Measurements from ENCODE around the gene ACE. TPM values are rescaled to one million over a fixed set of nuclear protein-coding genes. Genes with fewer than 3 reads are reported as not detected.
"Not testable (repeated sequence)": the region's sequence is repeated elsewhere in the genome, so short reads cannot be mapped to it uniquely, and the experiment has no call there.

ACE gene
- polyA plus RNA-seq, 3 donors, result 12.7 to 15.1 (median 12.7) TPM

DNA sequence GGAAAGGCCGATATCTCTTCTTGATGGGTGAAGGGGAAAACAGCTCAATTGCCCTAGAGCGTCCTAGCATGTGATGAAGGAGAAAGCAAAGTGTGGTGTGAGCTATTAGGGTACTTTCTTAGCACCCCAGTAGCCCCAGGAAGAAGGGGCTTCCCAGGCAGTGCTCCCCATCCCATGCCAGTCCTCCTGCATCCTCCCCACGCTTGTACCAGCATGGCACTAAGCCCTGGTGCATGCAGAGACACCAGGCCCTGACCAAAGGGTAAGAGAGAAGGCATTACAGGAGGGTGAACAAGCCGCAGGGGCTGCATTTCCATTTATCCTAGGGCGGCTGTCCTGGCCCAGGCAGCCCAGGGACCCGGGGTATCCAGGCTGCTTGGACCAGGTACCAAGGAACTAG, 33.8 kb upstream of the ACE start:
- no peak for DNase-seq (ENCODE audit: low read depth in 3 of 3, low spot score in 2 of 3)

DNA sequence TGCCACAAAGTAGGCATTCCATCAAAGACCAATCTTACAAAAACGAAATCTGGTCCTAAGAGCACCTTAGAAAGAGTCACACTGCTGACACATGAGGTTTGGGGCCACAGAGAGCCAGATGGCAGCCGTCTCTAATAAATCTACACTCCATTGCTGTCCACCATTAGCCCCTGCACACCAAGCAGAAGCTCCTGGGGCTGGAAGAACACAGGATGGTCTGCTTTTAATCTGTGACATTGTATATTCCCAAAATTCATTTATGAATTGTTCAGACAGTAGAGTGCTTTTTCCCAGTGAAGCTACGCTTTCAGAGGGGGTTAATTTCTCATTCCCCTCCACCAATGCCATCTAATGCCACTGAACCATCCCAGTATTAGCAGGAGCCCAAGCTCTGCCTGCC, 32.4 kb upstream of the ACE start:
- no peak for DNase-seq (ENCODE audit: low read depth in 3 of 3, low spot score in 2 of 3)

- no peak for DNase-seq (ENCODE audit: low read depth in 3 of 3, low spot score in 2 of 3)
These were observed 31.8 kb upstream of the ACE start for GRCh38 chr17:63445065-63445464.

GRCh38 chr17:63445571-63445953, 31.3 kb upstream of the ACE start:
- no peak for DNase-seq (ENCODE audit: low read depth in 3 of 3, low spot score in 2 of 3)

GRCh38 chr17:63445954-63446752, 30.7 kb upstream of the ACE start, which contains the start of gene CYB561:
TSS of gene CYB561 (minus strand) at chr17:63446306. CDS start at chr17:63437547, 8,759 bp downstream.
- DNase-seq (ENCODE audit: low read depth in 3 of 3, low spot score in 2 of 3), result no peak

DNA sequence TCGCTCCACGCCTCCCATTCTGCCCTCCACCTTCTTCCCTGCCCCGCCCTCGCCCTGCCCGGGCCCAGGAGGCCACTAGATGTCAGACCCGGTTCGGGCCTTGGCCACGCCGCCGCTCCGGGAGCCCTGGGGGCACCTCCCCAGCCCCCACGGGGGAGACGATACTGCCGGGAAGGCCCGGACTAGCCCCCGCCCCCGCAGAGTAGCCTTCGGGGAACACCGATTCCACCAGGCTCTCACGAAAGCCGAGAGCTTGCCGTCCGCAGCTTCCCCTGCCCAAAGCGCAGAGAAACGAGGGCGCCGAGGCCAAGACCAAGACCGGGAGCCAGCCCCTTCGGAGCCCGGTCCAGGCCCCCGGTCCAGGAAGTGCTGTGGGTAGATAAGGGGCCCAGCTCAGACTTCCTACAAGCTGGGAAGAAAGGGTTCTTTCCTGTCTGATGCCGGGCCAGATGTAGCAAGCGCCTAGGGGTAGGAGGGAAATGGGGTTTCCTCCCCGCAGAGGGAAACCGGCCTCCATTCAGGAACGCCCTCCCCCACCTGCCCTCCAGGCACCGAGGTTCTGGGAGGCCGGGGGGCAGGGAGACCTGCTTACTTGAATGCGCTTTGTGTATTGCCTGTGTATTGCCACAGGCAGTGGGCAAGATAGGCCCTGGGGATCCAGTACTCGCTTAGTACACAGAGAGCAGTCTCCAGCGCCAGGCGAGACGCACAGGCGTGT, 29.9 kb upstream of the ACE start:
- no peak for DNase-seq (ENCODE audit: low read depth in 3 of 3, low spot score in 2 of 3)

DNA sequence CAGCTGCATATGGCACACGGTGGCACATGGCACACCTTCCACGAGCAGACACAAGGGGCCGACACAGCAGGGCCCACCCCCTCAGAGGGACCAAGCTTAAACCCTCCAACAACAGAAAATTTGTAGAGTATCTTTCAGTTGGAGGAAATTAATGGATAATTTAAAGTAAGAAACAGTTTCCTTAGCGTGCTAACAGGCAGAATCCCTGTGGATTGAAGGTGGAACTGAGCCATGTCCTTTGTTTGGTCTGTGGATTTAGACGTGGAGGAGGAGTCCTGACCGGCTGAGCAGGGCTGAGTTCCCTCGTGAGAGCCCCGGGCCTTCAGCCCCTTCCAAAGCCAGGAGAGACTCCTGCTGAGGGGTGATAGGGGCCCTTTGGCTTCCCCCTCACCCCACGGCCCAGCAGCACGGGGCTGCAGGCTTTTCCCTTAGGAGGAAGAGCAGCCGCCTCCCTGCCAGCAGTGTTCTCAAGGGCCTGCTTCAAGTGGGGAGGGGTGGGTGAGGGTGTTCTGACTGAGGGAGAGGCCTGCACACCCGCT, 29.3 kb upstream of the ACE start:
- DNase-seq (ENCODE audit: low read depth in 3 of 3, low spot score in 2 of 3), result no peak

DNA sequence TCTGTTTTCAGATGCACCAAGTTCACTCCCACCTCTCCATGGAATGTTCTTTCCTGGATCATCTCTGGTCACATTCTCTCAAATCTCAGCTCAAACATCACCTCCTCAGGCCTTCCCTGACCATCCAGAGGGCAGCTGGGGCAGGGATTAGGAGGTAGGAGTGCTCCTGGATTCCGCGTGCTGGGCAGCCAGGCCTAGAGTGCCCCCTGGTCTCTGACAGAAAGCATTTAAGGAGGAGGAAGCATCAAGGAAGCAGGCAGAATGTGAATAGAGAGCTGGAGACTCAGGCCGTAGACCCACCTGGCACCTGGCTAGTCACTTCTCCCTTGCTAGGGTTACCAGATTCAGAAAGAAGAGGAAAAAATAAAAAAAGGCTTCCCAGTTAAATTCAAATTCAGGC, 28.2 kb upstream of the ACE start:
- no peak for DNase-seq (ENCODE audit: low read depth in 3 of 3, low spot score in 2 of 3)

- DNase-seq (ENCODE audit: low read depth in 3 of 3, low spot score in 2 of 3), result no peak
These were observed 26.3 kb upstream of the ACE start for GRCh38 chr17:63450551-63450950.

DNA sequence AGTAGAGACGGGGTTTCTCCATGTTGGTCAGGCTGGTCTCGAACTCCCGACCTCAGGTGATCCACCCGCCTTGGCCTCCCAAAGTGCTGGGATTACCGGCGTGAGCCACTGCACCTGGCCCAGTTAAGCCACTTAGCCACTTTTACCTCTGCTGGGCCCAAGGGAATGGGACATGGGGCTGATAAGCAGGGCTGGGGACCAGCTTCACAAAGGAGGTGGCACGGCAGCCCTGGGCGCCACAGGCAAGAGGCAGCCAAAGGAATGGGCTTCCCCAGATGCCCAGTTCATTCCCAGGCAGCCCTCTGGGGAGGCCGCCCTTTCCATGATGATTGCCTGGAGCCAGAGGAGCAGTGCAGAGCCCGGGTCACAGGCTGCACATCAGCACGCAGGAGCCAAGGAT, 25.7 kb upstream of the ACE start:
- DNase-seq (ENCODE audit: low read depth in 3 of 3, low spot score in 2 of 3), result no peak

DNA sequence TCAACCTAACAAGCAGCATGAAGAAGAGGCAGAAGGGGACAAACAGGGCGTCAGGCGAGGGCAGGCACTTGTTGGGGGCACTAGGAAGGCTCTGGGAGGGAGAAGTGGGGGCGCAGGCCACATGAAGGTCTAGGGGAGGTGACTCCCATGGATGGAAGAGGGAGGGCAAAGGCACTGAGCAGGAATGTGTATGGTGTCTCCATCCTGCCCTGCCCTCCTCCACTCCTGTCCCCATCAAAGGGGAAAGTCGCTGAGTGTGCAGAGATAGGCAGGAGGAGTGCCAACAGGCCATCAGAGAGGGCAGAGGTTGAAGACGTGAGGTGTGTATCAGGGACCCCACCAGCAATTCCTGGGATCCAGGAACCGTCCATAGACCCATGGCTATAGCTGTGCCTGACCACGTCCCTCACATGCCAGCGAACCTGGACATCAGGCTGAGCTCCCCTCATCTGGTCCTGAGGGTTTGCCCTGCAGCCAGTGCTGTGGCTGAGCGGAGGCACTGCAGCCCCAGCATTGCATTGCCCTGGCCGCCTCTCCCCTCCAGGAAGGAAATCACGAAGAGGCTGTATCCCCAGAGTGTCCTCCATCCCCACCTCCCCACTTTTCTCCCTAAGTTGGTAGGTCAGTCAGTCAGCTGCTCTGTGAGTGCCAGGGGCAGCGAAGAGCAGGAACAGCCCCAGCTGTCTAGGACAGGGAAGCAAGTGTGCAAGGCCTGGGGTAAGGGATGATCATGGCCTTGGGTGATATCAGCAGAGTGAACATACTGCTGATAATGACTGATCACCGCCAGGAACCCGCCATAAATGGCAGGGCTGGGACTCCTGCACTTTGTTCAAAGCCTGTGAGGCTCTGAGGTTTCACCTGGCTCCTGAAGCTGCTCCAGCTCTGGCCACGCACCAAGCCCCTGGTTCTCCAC, 24.6 kb upstream of the ACE start:
- DNase-seq (ENCODE audit: low read depth in 3 of 3, low spot score in 2 of 3), result no peak

GRCh38 chr17:63452962-63453551, 23.8 kb upstream of the ACE start:
- DNase-seq (ENCODE audit: low read depth in 3 of 3, low spot score in 2 of 3), result no peak

GRCh38 chr17:63454357-63454756, 22.5 kb upstream of the ACE start:
- DNase-seq (ENCODE audit: low read depth in 3 of 3, low spot score in 2 of 3), result not testable (repeated sequence)

- DNase-seq (ENCODE audit: low read depth in 3 of 3, low spot score in 2 of 3), result no peak
These were observed 21.9 kb upstream of the ACE start for GRCh38 chr17:63454915-63455314.

DNA sequence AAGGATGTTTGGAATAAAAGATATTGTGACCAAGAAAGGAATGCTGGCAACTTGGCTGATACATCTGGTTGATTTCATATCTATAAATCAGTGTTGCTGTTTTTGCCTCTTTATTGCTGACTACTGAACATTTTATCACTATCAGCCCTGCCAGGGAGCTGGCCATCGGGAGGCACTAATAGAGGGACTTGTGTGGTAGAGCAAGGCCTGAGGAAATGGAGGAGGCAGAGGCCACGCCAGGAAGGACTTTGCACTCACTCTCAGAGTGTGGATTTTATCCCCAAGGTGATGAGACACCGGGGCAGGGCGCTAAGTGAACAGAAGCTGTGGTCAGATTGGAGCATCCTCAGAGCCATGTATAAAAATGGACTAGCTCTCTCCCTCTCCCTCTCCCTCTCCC, 21.4 kb upstream of the ACE start:
- no peak for DNase-seq (ENCODE audit: low read depth in 3 of 3, low spot score in 2 of 3)

DNA sequence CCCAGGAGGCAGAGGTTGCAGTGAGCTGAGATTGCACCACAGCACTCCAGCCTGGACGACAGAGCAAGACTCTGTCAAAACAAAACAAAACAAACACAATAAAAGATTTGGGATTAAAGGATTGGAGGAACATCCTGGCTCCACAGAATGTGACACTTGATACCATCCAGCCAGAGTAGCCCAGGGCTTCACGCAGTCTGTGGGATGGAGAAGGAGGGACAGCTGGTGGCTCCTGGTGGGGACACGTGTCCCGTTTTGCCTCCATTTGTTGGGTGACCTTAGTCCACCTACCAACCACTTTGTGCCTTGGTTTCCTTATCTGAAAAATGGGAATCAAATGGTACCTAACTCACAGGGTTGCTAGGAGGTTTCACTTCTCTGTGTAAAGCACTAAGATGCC, 18.4 kb upstream of the ACE start:
- DNase-seq (ENCODE audit: low read depth in 3 of 3, low spot score in 2 of 3), result no peak

DNA sequence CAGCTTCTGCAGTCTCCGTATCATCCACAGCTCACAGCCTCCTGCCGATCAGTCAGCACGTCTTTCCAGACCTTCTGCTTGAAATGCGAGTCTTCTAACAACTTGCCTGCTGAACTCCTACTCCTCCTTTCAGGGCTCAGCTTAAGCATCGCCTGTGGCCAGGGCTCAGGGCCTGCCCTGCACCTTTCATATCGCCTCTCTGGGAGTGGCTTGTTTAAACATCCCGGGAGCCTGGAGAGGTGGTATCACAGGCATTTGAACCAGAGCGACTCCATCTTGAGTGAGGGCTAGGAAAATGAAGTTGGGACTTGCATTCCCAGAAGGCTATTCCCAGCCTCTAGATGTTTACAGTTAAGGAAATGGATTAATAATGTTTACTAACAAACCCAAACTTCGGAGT, 16.8 kb upstream of the ACE start:
- no peak for DNase-seq (ENCODE audit: low read depth in 3 of 3, low spot score in 2 of 3)

DNA sequence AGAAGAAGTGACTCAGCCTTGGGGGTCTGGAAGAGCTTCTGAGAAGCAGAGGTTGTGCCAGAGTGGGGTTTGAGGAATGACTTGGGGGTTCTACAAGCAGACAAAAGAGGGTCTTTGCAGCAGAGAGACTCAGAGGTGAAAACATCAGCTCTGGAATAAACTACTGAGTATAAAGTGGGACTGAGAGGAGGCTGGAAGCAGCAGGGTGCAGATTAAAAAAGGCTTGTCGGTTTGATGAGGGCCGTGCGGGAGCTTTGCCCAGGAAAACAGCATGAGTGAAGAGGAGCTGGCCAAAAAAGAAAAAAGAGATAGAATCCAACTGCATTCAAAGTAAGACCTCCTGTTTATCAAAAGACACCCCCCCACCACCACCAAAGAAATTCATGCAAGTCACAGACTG, 13.1 kb upstream of the ACE start:
- DNase-seq (ENCODE audit: low read depth in 3 of 3, low spot score in 2 of 3), result no peak

DNA sequence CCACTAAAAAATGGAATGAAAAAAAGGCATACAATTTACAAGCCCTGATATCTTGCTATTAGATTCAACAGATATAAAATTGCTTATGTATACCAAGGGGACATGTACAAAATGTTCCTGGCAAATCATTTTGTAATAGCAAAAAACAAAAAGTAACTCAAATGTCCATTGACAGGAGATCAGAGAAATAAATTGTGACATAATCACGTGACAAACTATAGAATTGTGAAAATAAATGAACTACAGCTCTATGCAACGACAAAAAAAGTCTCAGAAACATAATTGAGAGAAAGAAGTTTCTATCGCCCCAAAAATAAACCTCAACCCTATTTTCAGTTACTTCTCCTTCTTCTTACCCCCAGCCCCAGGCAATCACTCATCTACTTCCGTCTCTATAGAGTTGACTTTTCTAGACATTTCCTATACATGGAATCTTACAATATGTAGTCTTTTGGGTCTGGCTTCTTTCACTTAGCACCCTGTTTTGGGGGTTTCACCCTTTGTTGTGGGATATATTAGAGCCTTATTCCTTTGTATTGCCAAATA, 12.1 kb upstream of the ACE start:
- DNase-seq (ENCODE audit: low read depth in 3 of 3, low spot score in 2 of 3), result no peak

DNA sequence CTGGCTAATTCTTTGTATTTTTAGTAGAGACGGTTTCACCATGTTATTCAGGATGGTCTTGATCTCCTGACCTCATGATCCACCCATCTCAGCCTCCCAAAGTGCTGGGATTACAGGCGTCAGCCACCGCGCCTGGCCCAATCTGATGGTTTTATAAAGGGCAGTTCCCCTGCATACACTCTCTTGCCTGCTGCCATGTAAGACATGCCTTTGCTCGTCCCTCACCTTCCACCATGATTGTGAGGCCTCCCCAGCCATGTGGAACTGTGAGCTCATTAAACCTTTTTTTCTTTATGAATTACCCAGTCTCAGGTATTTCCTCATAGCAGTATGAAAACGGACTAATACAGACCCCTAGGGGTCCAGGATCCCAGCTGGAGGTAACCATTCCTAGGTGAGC, 8.8 kb upstream of the ACE start:
- DNase-seq (ENCODE audit: low read depth in 3 of 3, low spot score in 2 of 3), result not testable (repeated sequence)
